Fibroblast of upper back skin (primary cell): ENCODE results near the gene MAPT.
"Not testable (repeated sequence)": the region's sequence is repeated elsewhere in the genome, so short reads cannot be mapped to it uniquely, and the experiment has no call there.

Experiments used
- DNase-seq: peaks from one replicate; pipeline ENCODE4 v3.0.0-alpha.2; 2013

Gene MAPT

GRCh38 chr17:46013502-46014165, 119.3 kb downstream of the MAPT start:
- peak; percentile 51 for DNase-seq

GRCh38 chr17:46019408-46019925, 125.1 kb downstream of the MAPT start:
- not testable (repeated sequence) for DNase-seq

- DNase-seq: no peak
Measured at GRCh38 chr17:46020023-46020761, 125.8 kb downstream of the MAPT start.

GRCh38 chr17:46020998-46021397, 126.6 kb downstream of the MAPT start:
- no peak for DNase-seq

GRCh38 chr17:46023366-46023765, 129.0 kb downstream of the MAPT start:
- not testable (repeated sequence) for DNase-seq

GRCh38 chr17:46023783-46024388, 129.5 kb downstream of the MAPT start:
- no peak for DNase-seq

GRCh38 chr17:46024590-46024989, 130.2 kb downstream of the MAPT start:
- no peak for DNase-seq

GRCh38 chr17:46025060-46025459, 130.7 kb downstream of the MAPT start:
- no peak for DNase-seq

GRCh38 chr17:46025510-46026165, 131.3 kb downstream of the MAPT start:
- no peak for DNase-seq

- no peak for DNase-seq
Measured at GRCh38 chr17:46026166-46027047, 132.1 kb downstream of the MAPT start.

- no peak for DNase-seq
Measured at GRCh38 chr17:46027048-46027975, 133.0 kb downstream of the MAPT start.

- no peak for DNase-seq
Measured at GRCh38 chr17:46027976-46028325, 133.6 kb downstream of the MAPT start.

- no peak for DNase-seq
Measured at GRCh38 chr17:46028374-46028773, 134.0 kb downstream of the MAPT start.

GRCh38 chr17:46028981-46029565, 134.7 kb downstream of the MAPT start:
- no peak for DNase-seq

- no peak for DNase-seq
Measured at GRCh38 chr17:46029627-46030026, 135.3 kb downstream of the MAPT start.

- DNase-seq: no peak
Measured at GRCh38 chr17:46030752-46031151, 136.4 kb downstream of the MAPT start.

GRCh38 chr17:46031440-46031839, 137.1 kb downstream of the MAPT start:
- no peak for DNase-seq

GRCh38 chr17:46031920-46032319, 137.6 kb downstream of the MAPT start:
- DNase-seq: no peak

GRCh38 chr17:46032909-46033308, 138.6 kb downstream of the MAPT start:
- DNase-seq: no peak

GRCh38 chr17:46033392-46033791, 139.0 kb downstream of the MAPT start:
- DNase-seq: no peak
